ENCODE results near the gene FOSB. TPM values are rescaled to one million over a fixed set of nuclear protein-coding genes. Genes with fewer than 3 reads are reported as not detected.
A peak's percentile ranks its signal among the peaks of the same experiment; 100 is the strongest.

FOSB gene
- polyA plus RNA-seq, 4 donors: 0.89 to 82.1 (median 10.6) TPM

GRCh38 chr19:45437328-45437727 lies 30.5 kb upstream of the FOSB start:
- H3K9me3 ChIP-seq (ENCODE audit: control insufficient read depth in 2 of 2, insufficient read depth in 1 of 2, low read depth in 1 of 2, low read length in 1 of 2): no peaks in the 10 kb centered on the region
- no peaks in the 10 kb centered on the region for H3K36me3 ChIP-seq (ENCODE audit: control insufficient read depth in 3 of 3, insufficient read depth in 2 of 3, low read depth in 1 of 3, low read length in 3 of 3)
- FAIRE-seq (no peak), DNase-seq (no peak)
- H3K4me3 ChIP-seq (ENCODE audit: low read depth in 1 of 3, low read length in 3 of 3): no peak overlapping the region
- H3K27me3 ChIP-seq (ENCODE audit: control insufficient read depth in 3 of 3, insufficient read depth in 3 of 3, low read length in 3 of 3): no peaks in the 10 kb centered on the region
- WGBS, 3 donors: 90 to 94% (median 91%) methylated on average over 3 of the region's 3 CpGs
- H3K4me1 ChIP-seq (ENCODE audit: control insufficient read depth in 3 of 3, insufficient read depth in 2 of 3, low read depth in 1 of 3, low read length in 2 of 3): peaks cover 0 to 7% (median 0%) of the 10 kb centered on the region in 3 donors
- no peak overlapping the region for H3K27ac ChIP-seq (ENCODE audit: low read depth in 1 of 3, low read length in 2 of 3)

DNA sequence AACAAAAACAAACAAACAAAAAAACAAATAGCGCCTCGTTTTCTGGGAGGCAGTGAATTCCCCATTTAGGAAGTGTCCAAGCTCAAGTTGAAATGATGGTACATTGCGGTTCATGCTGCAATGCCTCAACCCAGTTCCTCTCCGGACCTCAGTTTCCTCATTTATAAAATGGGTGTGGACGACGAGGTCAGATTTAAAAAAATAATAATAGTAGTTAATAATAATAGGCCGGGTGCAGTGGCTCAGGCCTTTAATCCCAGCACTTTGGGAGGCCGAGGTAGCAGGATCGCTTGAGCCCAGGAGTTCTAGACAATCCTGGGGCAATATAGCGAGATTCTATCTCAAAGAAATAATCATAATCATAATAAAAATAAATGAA lies 28.6 kb upstream of the FOSB start:
- no peak for DNase-seq
- H3K9me3 ChIP-seq (ENCODE audit: control insufficient read depth in 2 of 2, insufficient read depth in 1 of 2, low read depth in 1 of 2, low read length in 1 of 2): no peaks in the 10 kb centered on the region
- peaks cover 0 to 19% (median 2%) of the 10 kb centered on the region in 3 donors for H3K4me1 ChIP-seq (ENCODE audit: control insufficient read depth in 3 of 3, insufficient read depth in 2 of 3, low read depth in 1 of 3, low read length in 2 of 3)
- no peak for FAIRE-seq
- 29 to 32% (median 31%) methylated on average over 10 of the region's 10 CpGs for WGBS, 3 donors
- peak overlapping the region in 1 of 3 donors; percentile 49 for H3K4me3 ChIP-seq (ENCODE audit: low read depth in 1 of 3, low read length in 3 of 3)
- H3K36me3 ChIP-seq (ENCODE audit: control insufficient read depth in 3 of 3, insufficient read depth in 2 of 3, low read depth in 1 of 3, low read length in 3 of 3): no peaks in the 10 kb centered on the region
- H3K27me3 ChIP-seq (ENCODE audit: control insufficient read depth in 3 of 3, insufficient read depth in 3 of 3, low read length in 3 of 3): no peaks in the 10 kb centered on the region
- H3K27ac ChIP-seq (ENCODE audit: low read depth in 1 of 3, low read length in 2 of 3): peak overlapping the region in 1 of 3 donors; percentile 59

DNA sequence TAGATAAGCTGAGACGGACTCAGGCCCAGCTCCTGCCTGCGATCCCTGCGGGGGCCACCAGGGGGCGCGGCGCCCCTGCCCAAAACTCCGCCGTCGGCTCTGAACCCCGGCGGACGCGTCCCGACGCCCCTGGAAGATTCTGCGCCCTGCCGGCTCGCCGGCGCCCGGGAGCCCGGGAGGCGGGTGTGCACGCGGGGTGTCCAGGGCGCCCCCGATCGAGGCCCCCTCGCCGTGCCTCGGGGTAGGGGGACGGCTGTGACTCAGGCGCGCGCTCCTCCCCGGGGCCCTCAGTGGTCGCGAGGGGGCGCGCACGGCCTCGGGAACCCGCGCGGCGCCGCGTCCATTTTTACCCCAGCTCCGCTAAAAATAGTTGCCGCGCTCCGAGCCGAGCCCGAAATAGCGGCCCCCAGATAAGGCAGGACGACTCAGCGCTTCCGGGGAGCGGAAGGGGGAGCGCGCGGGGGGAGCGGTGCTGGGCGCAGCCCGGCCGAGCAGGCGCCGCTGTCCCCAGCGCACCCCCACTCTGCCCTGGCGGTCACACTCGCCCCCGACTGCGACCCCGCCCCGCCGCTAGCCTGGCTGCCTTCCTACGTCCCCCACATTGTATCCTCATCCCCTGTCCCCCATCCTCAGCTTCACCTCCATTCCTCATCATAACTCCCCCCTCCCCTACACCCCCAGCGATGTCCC lies 28.1 kb upstream of the FOSB start:
- 1 to 2% (median 1%) methylated on average over 34 to 78 of the region's 78 CpGs for WGBS, 3 donors
- no peak for FAIRE-seq
- Histone ChIP-seq H3K27me3 (ENCODE audit: control insufficient read depth in 3 of 3, insufficient read depth in 3 of 3, low read length in 3 of 3) (no peaks in the 10 kb centered on the region), H3K27ac (ENCODE audit: low read depth in 1 of 3, low read length in 2 of 3) (peak overlapping the region; percentile 45 to 86 (median 59)), H3K9me3 (ENCODE audit: control insufficient read depth in 2 of 2, insufficient read depth in 1 of 2, low read depth in 1 of 2, low read length in 1 of 2) (no peaks in the 10 kb centered on the region), H3K4me3 (ENCODE audit: low read depth in 1 of 3, low read length in 3 of 3) (peak overlapping the region; percentile 49 to 74 (median 51)), H3K4me1 (ENCODE audit: control insufficient read depth in 3 of 3, insufficient read depth in 2 of 3, low read depth in 1 of 3, low read length in 2 of 3) (peaks cover 0 to 23% (median 4%) of the 10 kb centered on the region in 3 donors), H3K36me3 (ENCODE audit: control insufficient read depth in 3 of 3, insufficient read depth in 2 of 3, low read depth in 1 of 3, low read length in 3 of 3) (no peaks in the 10 kb centered on the region)
- DNase-seq: peak; percentile 73 to 91

DNA sequence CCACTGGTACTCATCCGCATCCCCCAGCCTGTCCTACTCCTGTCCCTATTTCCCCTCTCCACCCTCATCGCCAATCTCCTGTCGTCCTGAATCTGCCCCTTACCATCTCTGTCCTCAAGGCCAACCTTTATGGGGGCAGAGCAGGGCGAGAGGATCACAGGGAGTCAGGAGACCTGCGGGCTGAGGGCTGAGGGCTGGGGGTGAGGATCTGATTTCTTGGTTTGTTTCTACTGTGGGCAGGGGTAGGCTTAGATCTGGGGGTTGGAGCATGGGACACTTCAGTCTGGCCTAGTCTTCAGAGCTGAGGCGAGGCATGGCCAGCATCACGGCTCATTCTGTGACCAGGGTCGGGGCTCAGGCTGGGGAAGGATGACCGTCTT lies 27.5 kb upstream of the FOSB start:
- no peaks in the 10 kb centered on the region for H3K36me3 ChIP-seq (ENCODE audit: control insufficient read depth in 3 of 3, insufficient read depth in 2 of 3, low read depth in 1 of 3, low read length in 3 of 3)
- no peaks in the 10 kb centered on the region for H3K9me3 ChIP-seq (ENCODE audit: control insufficient read depth in 2 of 2, insufficient read depth in 1 of 2, low read depth in 1 of 2, low read length in 1 of 2)
- 66 to 68% (median 67%) methylated on average over 9 of the region's 9 CpGs for WGBS, 3 donors
- DNase-seq (no peak), FAIRE-seq (no peak)
- H3K4me1 ChIP-seq (ENCODE audit: control insufficient read depth in 3 of 3, insufficient read depth in 2 of 3, low read depth in 1 of 3, low read length in 2 of 3): peaks cover 0 to 26% (median 6%) of the 10 kb centered on the region in 3 donors
- H3K27me3 ChIP-seq (ENCODE audit: control insufficient read depth in 3 of 3, insufficient read depth in 3 of 3, low read length in 3 of 3): no peaks in the 10 kb centered on the region
- H3K4me3 ChIP-seq (ENCODE audit: low read depth in 1 of 3, low read length in 3 of 3): peak overlapping the region in 2 of 3 donors; percentile 49 to 51
- H3K27ac ChIP-seq (ENCODE audit: low read depth in 1 of 3, low read length in 2 of 3): peak overlapping the region in 2 of 3 donors; percentile 59 to 86

- no peak for FAIRE-seq
- Histone ChIP-seq H3K4me1 (ENCODE audit: control insufficient read depth in 3 of 3, insufficient read depth in 2 of 3, low read depth in 1 of 3, low read length in 2 of 3) (peaks cover 0 to 26% (median 6%) of the 10 kb centered on the region in 3 donors), H3K4me3 (ENCODE audit: low read depth in 1 of 3, low read length in 3 of 3) (no peak overlapping the region), H3K27ac (ENCODE audit: low read depth in 1 of 3, low read length in 2 of 3) (peak overlapping the region in 1 of 3 donors; percentile 86), H3K9me3 (ENCODE audit: control insufficient read depth in 2 of 2, insufficient read depth in 1 of 2, low read depth in 1 of 2, low read length in 1 of 2) (no peaks in the 10 kb centered on the region), H3K27me3 (ENCODE audit: control insufficient read depth in 3 of 3, insufficient read depth in 3 of 3, low read length in 3 of 3) (no peaks in the 10 kb centered on the region), H3K36me3 (ENCODE audit: control insufficient read depth in 3 of 3, insufficient read depth in 2 of 3, low read depth in 1 of 3, low read length in 3 of 3) (no peaks in the 10 kb centered on the region)
- DNase-seq: no peak
- 87 to 90% (median 88%) methylated on average over 9 of the region's 9 CpGs for WGBS, 3 donors
Observed at GRCh38 chr19:45440873-45441654, 26.7 kb upstream of the FOSB start.

GRCh38 chr19:45442408-45442777 lies 25.4 kb upstream of the FOSB start:
- peaks cover 0 to 37% (median 9%) of the 10 kb centered on the region in 3 donors for H3K4me1 ChIP-seq (ENCODE audit: control insufficient read depth in 3 of 3, insufficient read depth in 2 of 3, low read depth in 1 of 3, low read length in 2 of 3)

DNA sequence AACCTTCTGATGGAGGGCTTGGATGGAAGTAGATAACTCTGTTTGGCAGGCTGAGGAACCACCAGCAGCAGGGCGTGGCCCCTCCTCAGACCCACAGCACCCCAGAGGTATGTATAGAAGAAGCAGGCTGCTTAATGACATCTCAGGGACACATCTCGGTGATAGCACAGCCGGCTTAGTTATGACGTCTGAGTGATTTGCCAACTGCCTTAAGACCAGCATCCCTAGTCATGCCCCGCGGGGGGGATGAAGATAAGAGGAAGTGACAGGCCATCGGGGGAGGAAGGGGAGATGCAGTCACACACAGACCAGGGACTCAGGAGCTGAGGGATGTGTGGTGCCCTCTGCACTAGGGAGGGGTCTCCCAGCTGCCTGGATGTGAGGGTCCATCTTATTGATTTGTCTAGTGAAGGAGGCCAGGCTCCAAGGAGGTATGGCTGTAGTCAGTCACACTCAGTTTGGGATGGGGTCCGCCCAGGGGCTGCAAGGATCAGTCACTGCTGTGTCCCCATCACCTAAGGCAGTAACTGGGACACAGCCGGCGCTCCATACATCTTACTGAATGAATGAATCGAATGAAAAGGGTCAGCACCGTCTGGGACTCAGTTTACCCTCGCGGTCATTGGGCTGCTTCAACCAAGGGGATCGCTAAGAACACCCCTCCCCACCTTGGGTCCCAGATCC lies 24.9 kb upstream of the FOSB start:
- FAIRE-seq (no peak), DNase-seq (peak; percentile 34 to 74)
- Histone ChIP-seq H3K36me3 (ENCODE audit: control insufficient read depth in 3 of 3, insufficient read depth in 2 of 3, low read depth in 1 of 3, low read length in 3 of 3) (peaks cover 0 to 3% (median 0%) of the 10 kb centered on the region in 3 donors), H3K4me1 (ENCODE audit: control insufficient read depth in 3 of 3, insufficient read depth in 2 of 3, low read depth in 1 of 3, low read length in 2 of 3) (peaks cover 0 to 41% (median 9%) of the 10 kb centered on the region in 3 donors), H3K4me3 (ENCODE audit: low read depth in 1 of 3, low read length in 3 of 3) (peak overlapping the region in 2 of 3 donors; percentile 28 to 52), H3K27me3 (ENCODE audit: control insufficient read depth in 3 of 3, insufficient read depth in 3 of 3, low read length in 3 of 3) (no peaks in the 10 kb centered on the region), H3K9me3 (ENCODE audit: control insufficient read depth in 2 of 2, insufficient read depth in 1 of 2, low read depth in 1 of 2, low read length in 1 of 2) (no peaks in the 10 kb centered on the region), H3K27ac (ENCODE audit: low read depth in 1 of 3, low read length in 2 of 3) (peak overlapping the region; percentile 25 to 96 (median 86))
- 9 to 15% (median 14%) methylated on average over 14 to 15 of the region's 15 CpGs for WGBS, 3 donors

More at GRCh38 chr19:45442408-45442777, 25.4 kb upstream of the FOSB start:
- WGBS, 3 donors: 52 to 76% (median 65%) methylated on average over 2 of the region's 2 CpGs
- DNase-seq (no peak), FAIRE-seq (no peak)
- H3K27me3 ChIP-seq (ENCODE audit: control insufficient read depth in 3 of 3, insufficient read depth in 3 of 3, low read length in 3 of 3): no peaks in the 10 kb centered on the region
- no peaks in the 10 kb centered on the region for H3K9me3 ChIP-seq (ENCODE audit: control insufficient read depth in 2 of 2, insufficient read depth in 1 of 2, low read depth in 1 of 2, low read length in 1 of 2)
- peaks cover 0 to 3% (median 0%) of the 10 kb centered on the region in 3 donors for H3K36me3 ChIP-seq (ENCODE audit: control insufficient read depth in 3 of 3, insufficient read depth in 2 of 3, low read depth in 1 of 3, low read length in 3 of 3)
- peak overlapping the region in 2 of 3 donors; percentile 25 to 96 for H3K27ac ChIP-seq (ENCODE audit: low read depth in 1 of 3, low read length in 2 of 3)
- H3K4me3 ChIP-seq (ENCODE audit: low read depth in 1 of 3, low read length in 3 of 3): no peak overlapping the region

Measured in small intestine (tissue), 7 donors.